ENCODE measurements around the gene PCSK2.

Gene PCSK2

DNA sequence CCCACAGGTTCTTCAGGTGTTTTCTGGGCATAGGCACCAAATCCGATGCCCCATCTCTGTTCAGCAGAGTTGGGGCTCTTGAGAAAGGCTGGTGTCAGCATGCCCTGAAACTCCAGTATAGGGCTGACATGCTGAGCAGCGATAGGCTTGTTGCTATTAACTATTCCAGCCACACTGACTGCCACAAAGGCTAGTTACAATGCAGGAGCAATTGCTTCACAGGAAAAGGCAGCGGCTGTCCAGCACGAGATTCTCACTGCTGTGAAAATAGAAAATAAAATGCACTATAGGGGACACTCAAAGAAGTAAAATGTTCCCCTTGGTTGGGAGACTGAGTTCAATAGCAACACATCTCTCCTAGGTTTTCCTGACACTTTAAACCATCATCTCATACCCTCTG lies 191.9 kb downstream of the PCSK2 start:
- WGBS, 2 experiments: 65 to 71% methylated on average over 4 of the region's 4 CpGs
- Histone ChIP-seq H3K9me3 (ENCODE audit: control insufficient read depth, low read length) (no peaks in the 10 kb centered on the region), H3K27ac (ENCODE audit: insufficient read depth, low read depth, low read length, poor library complexity, severe bottlenecking) (no peak overlapping the region), H3K27me3 (ENCODE audit: control insufficient read depth, insufficient read depth, low read length, poor library complexity, severe bottlenecking) (no peaks in the 10 kb centered on the region), H3K36me3 (ENCODE audit: control insufficient read depth, insufficient read depth, low read length) (no peaks in the 10 kb centered on the region), H3K4me1 (ENCODE audit: control insufficient read depth, insufficient read depth, low read length) (no peaks in the 10 kb centered on the region), H3K4me3 (ENCODE audit: insufficient read depth, low read depth, low read length) (no peak overlapping the region)

GRCh38 chr20:17419479-17420041 lies 192.7 kb downstream of the PCSK2 start:
- H3K9me3 ChIP-seq (ENCODE audit: control insufficient read depth, low read length): no peaks in the 10 kb centered on the region

GRCh38 chr20:17421493-17421892 lies 194.7 kb downstream of the PCSK2 start:
- H3K27ac ChIP-seq (ENCODE audit: insufficient read depth, low read depth, low read length, poor library complexity, severe bottlenecking): no peak overlapping the region
- no peaks in the 10 kb centered on the region for H3K36me3 ChIP-seq (ENCODE audit: control insufficient read depth, insufficient read depth, low read length)
- H3K4me1 ChIP-seq (ENCODE audit: control insufficient read depth, insufficient read depth, low read length): no peaks in the 10 kb centered on the region
- no CpG with 5 or more reads among the region's 1 CpG for WGBS, 2 experiments
- H3K9me3 ChIP-seq (ENCODE audit: control insufficient read depth, low read length): no peaks in the 10 kb centered on the region
- no peak overlapping the region for H3K4me3 ChIP-seq (ENCODE audit: insufficient read depth, low read depth, low read length)
- H3K27me3 ChIP-seq (ENCODE audit: control insufficient read depth, insufficient read depth, low read length, poor library complexity, severe bottlenecking): no peaks in the 10 kb centered on the region

More at GRCh38 chr20:17419479-17420041, 192.7 kb downstream of the PCSK2 start:
- Histone ChIP-seq H3K27me3 (ENCODE audit: control insufficient read depth, insufficient read depth, low read length, poor library complexity, severe bottlenecking) (no peaks in the 10 kb centered on the region), H3K4me3 (ENCODE audit: insufficient read depth, low read depth, low read length) (no peak overlapping the region), H3K27ac (ENCODE audit: insufficient read depth, low read depth, low read length, poor library complexity, severe bottlenecking) (no peak overlapping the region), H3K36me3 (ENCODE audit: control insufficient read depth, insufficient read depth, low read length) (no peaks in the 10 kb centered on the region), H3K4me1 (ENCODE audit: control insufficient read depth, insufficient read depth, low read length) (no peaks in the 10 kb centered on the region)
- 74 to 87% methylated on average over 2 to 3 of the region's 3 CpGs for WGBS, 2 experiments

DNA sequence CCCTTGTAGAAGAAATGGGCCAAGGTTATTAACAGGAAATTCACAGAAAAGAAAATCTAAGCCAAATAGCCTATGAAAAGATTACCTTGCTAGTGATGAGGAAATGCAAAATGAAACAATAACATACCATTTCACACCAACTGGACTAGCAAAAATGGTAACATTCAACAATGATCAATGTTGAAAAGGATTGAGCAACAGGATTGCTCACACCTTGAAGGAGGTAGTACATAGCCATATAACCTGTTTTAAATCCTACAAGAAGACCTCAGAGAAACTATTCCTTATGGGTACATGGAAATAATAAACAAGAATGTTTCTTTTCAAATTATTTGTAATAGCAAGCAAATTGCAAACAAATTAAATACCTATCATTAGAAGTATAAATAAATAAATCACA lies 196.9 kb downstream of the PCSK2 start:
- no peaks in the 10 kb centered on the region for H3K27me3 ChIP-seq (ENCODE audit: control insufficient read depth, insufficient read depth, low read length, poor library complexity, severe bottlenecking)
- H3K27ac ChIP-seq (ENCODE audit: insufficient read depth, low read depth, low read length, poor library complexity, severe bottlenecking): no peak overlapping the region
- no peak overlapping the region for H3K4me3 ChIP-seq (ENCODE audit: insufficient read depth, low read depth, low read length)
- no peaks in the 10 kb centered on the region for H3K9me3 ChIP-seq (ENCODE audit: control insufficient read depth, low read length)
- H3K4me1 ChIP-seq (ENCODE audit: control insufficient read depth, insufficient read depth, low read length): no peaks in the 10 kb centered on the region
- H3K36me3 ChIP-seq (ENCODE audit: control insufficient read depth, insufficient read depth, low read length): no peaks in the 10 kb centered on the region

- no peaks in the 10 kb centered on the region for H3K4me1 ChIP-seq (ENCODE audit: control insufficient read depth, insufficient read depth, low read length)
- no peaks in the 10 kb centered on the region for H3K36me3 ChIP-seq (ENCODE audit: control insufficient read depth, insufficient read depth, low read length)
- H3K27me3 ChIP-seq (ENCODE audit: control insufficient read depth, insufficient read depth, low read length, poor library complexity, severe bottlenecking): no peaks in the 10 kb centered on the region
- 95 to 100% methylated on average over 2 of the region's 2 CpGs for WGBS, 2 experiments
- H3K4me3 ChIP-seq (ENCODE audit: insufficient read depth, low read depth, low read length): no peak overlapping the region
- H3K27ac ChIP-seq (ENCODE audit: insufficient read depth, low read depth, low read length, poor library complexity, severe bottlenecking): no peak overlapping the region
- no peaks in the 10 kb centered on the region for H3K9me3 ChIP-seq (ENCODE audit: control insufficient read depth, low read length)
Measured at GRCh38 chr20:17427638-17428037, 200.8 kb downstream of the PCSK2 start.

DNA sequence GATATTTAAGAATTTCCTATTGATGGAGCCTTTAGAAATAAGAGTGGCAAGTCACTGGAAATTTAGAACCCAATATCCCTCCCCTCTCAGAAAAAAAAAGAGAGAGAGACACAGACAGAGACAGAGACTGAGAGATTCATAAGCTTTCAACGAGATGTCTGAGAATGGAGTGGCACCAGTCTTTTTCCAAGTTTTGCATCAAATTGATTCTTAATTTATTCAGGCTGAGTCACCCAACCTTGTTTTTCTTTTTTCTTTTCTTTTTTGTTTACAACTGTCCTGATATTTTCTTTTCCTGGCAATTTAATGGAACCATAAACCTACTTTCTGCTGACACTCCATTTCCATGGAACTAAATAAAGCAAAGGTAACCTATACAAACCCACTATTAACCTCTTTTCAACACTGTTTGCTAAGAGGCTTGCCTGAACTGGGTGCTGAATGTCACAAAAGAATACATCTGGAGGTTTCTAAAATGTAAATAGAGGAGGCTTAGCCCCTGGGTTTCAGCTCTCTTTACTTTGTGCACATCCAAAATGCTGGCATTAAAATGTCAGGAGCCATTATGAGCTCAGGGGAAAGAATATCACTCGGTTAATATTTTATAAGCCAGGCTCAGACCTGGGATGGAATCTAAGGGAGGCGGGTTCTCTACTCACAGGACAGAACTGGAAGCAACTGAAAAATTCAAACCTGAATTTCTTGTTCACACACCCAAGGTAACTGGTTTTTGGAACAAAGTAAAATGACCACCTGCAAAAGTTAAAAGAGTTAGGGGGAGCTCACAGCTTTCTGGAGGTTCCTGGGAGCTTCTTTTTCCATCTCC lies 203.5 kb downstream of the PCSK2 start:
- H3K9me3 ChIP-seq (ENCODE audit: control insufficient read depth, low read length): no peaks in the 10 kb centered on the region
- WGBS, 2 experiments: 84 to 86% methylated on average over 3 of the region's 3 CpGs
- H3K4me1 ChIP-seq (ENCODE audit: control insufficient read depth, insufficient read depth, low read length): no peaks in the 10 kb centered on the region
- no peak overlapping the region for H3K27ac ChIP-seq (ENCODE audit: insufficient read depth, low read depth, low read length, poor library complexity, severe bottlenecking)
- H3K27me3 ChIP-seq (ENCODE audit: control insufficient read depth, insufficient read depth, low read length, poor library complexity, severe bottlenecking): no peaks in the 10 kb centered on the region
- no peak overlapping the region for H3K4me3 ChIP-seq (ENCODE audit: insufficient read depth, low read depth, low read length)
- no peaks in the 10 kb centered on the region for H3K36me3 ChIP-seq (ENCODE audit: control insufficient read depth, insufficient read depth, low read length)

GRCh38 chr20:17431621-17432364 lies 205.0 kb downstream of the PCSK2 start:
- WGBS, 2 experiments: 37 to 41% methylated on average over 17 of the region's 17 CpGs
- Histone ChIP-seq H3K36me3 (ENCODE audit: control insufficient read depth, insufficient read depth, low read length) (no peaks in the 10 kb centered on the region), H3K27ac (ENCODE audit: insufficient read depth, low read depth, low read length, poor library complexity, severe bottlenecking) (no peak overlapping the region), H3K4me1 (ENCODE audit: control insufficient read depth, insufficient read depth, low read length) (no peaks in the 10 kb centered on the region), H3K9me3 (ENCODE audit: control insufficient read depth, low read length) (no peaks in the 10 kb centered on the region), H3K4me3 (ENCODE audit: insufficient read depth, low read depth, low read length) (no peak overlapping the region), H3K27me3 (ENCODE audit: control insufficient read depth, insufficient read depth, low read length, poor library complexity, severe bottlenecking) (no peaks in the 10 kb centered on the region)

DNA sequence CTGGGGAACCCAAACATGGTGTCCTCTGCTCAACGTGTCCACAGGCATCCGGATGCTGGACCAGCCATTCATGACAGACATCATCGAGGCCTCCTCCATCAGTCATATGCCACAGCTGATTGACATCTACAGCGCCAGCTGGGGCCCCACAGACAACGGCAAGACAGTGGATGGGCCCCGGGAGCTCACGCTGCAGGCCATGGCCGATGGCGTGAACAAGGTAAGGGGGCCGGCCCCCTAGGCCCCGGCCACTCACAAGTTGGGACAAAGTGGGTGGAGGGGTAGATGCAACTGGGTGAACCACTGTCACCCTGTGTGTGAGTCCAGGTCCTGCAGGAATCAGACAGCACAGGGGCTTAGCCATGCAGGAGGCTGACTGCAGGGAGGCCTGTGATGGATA lies 209.8 kb downstream of the PCSK2 start:
- 94 to 96% methylated on average over 11 of the region's 11 CpGs for WGBS, 2 experiments
- no peaks in the 10 kb centered on the region for H3K27me3 ChIP-seq (ENCODE audit: control insufficient read depth, insufficient read depth, low read length, poor library complexity, severe bottlenecking)

GRCh38 chr20:17437251-17437650 lies 210.4 kb downstream of the PCSK2 start:
- Histone ChIP-seq H3K27ac (ENCODE audit: insufficient read depth, low read depth, low read length, poor library complexity, severe bottlenecking) (no peak overlapping the region), H3K9me3 (ENCODE audit: control insufficient read depth, low read length) (no peaks in the 10 kb centered on the region), H3K4me3 (ENCODE audit: insufficient read depth, low read depth, low read length) (no peak overlapping the region), H3K27me3 (ENCODE audit: control insufficient read depth, insufficient read depth, low read length, poor library complexity, severe bottlenecking) (no peaks in the 10 kb centered on the region), H3K4me1 (ENCODE audit: control insufficient read depth, insufficient read depth, low read length) (no peaks in the 10 kb centered on the region), H3K36me3 (ENCODE audit: control insufficient read depth, insufficient read depth, low read length) (no peaks in the 10 kb centered on the region)
- WGBS, 2 experiments: 90 to 92% methylated on average over 8 of the region's 8 CpGs

More for the DNA sequence above, 209.8 kb downstream of the PCSK2 start:
- H3K4me3 ChIP-seq (ENCODE audit: insufficient read depth, low read depth, low read length): no peak overlapping the region
- H3K4me1 ChIP-seq (ENCODE audit: control insufficient read depth, insufficient read depth, low read length): no peaks in the 10 kb centered on the region
- no peaks in the 10 kb centered on the region for H3K36me3 ChIP-seq (ENCODE audit: control insufficient read depth, insufficient read depth, low read length)
- H3K9me3 ChIP-seq (ENCODE audit: control insufficient read depth, low read length): no peaks in the 10 kb centered on the region
- no peak overlapping the region for H3K27ac ChIP-seq (ENCODE audit: insufficient read depth, low read depth, low read length, poor library complexity, severe bottlenecking)

- Histone ChIP-seq H3K27ac (ENCODE audit: insufficient read depth, low read depth, low read length, poor library complexity, severe bottlenecking) (no peak overlapping the region), H3K27me3 (ENCODE audit: control insufficient read depth, insufficient read depth, low read length, poor library complexity, severe bottlenecking) (no peaks in the 10 kb centered on the region), H3K4me3 (ENCODE audit: insufficient read depth, low read depth, low read length) (no peak overlapping the region), H3K9me3 (ENCODE audit: control insufficient read depth, low read length) (no peaks in the 10 kb centered on the region), H3K4me1 (ENCODE audit: control insufficient read depth, insufficient read depth, low read length) (no peaks in the 10 kb centered on the region), H3K36me3 (ENCODE audit: control insufficient read depth, insufficient read depth, low read length) (no peaks in the 10 kb centered on the region)
- 90 to 92% methylated on average over 9 of the region's 9 CpGs for WGBS, 2 experiments
Measured at GRCh38 chr20:17438436-17439039, 211.7 kb downstream of the PCSK2 start.
